Activated CD4-positive, alpha-beta memory T cell treated with anti-CD3 and anti-CD28 coated beads, Interleukin-2, amount 10 ng/mL, durations not matched to agents 7 days and 5 days (primary cell): ENCODE data around the gene GALE. TPM values are rescaled to one million over a fixed set of nuclear protein-coding genes. Genes with fewer than 3 reads are reported as not detected.
"Not testable (repeated sequence)": the region's sequence is repeated elsewhere in the genome, so short reads cannot be mapped to it uniquely, and the experiment has no call there.

Experiments
- CTCF ChIA-PET: fragments of 350-600 bp; sonication (Branson Sonifier 250); formaldehyde crosslinking; loops from one replicate; lab custom pipeline; 2021; ENCODE audit warnings: antibody characterized with exemption, inconsistent platforms; lab: Charles Lee
- POLR2A ChIA-PET: fragments of 350-600 bp; sonication (Branson Sonifier 250); formaldehyde crosslinking; loops from one replicate; lab custom pipeline; 2021; ENCODE audit warnings: antibody characterized with exemption; lab: Charles Lee
- DNase-seq: peaks from one replicate; pipeline ENCODE4 v3.0.0-alpha.2; 2020
- H3K27ac Mint-ChIP-seq: one replicate; pipeline ENCODE4 v1.8.0; 2021; ENCODE audit warnings: mild to moderate bottlenecking, mixed read lengths
- H3K27me3 Mint-ChIP-seq: one replicate; pipeline ENCODE4 v1.8.0; 2021; ENCODE audit warnings: mixed read lengths
- H3K36me3 Mint-ChIP-seq: one replicate; pipeline ENCODE4 v1.8.0; 2021; ENCODE audit warnings: low read depth, mixed read lengths
- H3K4me1 Mint-ChIP-seq: one replicate; pipeline ENCODE4 v1.8.0; 2021; ENCODE audit warnings: mixed read lengths
- H3K4me3 Mint-ChIP-seq: one replicate; pipeline ENCODE4 v1.8.0; 2021; ENCODE audit warnings: mild to moderate bottlenecking, mixed read lengths
- H3K9me3 Mint-ChIP-seq: one replicate; pipeline ENCODE4 v1.8.0; 2021; ENCODE audit warnings: mixed read lengths
- total RNA-seq, 2 experiments: library from RNA; stranded (reverse); gene quantifications; one replicate each; pipeline ENCODE4 v1.2.3, GENCODE V29; 2021

GALE gene
- total RNA-seq, 2 experiments from 2014 or later = 33.5 to 37.6 TPM

GRCh38 chr1:23806280-23806679 is 5.7 kb upstream of the GALE start:
- CTCF ChIA-PET = interaction anchor here (1.3 to 1.5 kb wide), 3 partner anchors 16 to 31 kb away, joined by 4 read pairs; no protein-coding TSS in a partner anchor
- POLR2A ChIA-PET = interaction anchor here (0.9 to 2.7 kb wide), 3 partner anchors 7 to 28 kb away, joined by 3 to 10 read pairs (median 4); partner anchors contain the start of genes HMGCL and PITHD1

DNA sequence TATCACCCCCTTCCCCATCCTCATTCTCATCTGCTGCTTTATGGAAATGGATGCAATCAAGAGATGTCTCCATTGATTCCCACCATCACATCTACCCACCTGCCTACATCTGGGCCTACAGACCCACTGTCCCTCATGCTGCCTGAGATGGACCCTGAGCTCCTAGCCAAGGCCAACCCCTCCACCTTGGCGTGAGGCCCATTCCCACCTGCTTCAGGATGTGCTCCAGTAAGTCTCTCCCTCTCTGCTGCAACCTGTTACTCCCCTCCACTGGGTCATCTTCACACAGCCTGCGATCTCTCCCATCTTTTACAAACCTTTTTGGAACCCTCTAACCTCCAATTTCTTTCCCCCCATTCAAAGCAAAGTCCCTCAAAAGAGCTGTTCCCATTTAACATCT is 4.5 kb upstream of the GALE start:
- DNase-seq = no peak
- Mint-ChIP-seq H3K4me1 (peaks cover 21% of the 10 kb centered on the region), H3K9me3 (no peaks in the 10 kb centered on the region), H3K27me3 (no peaks in the 10 kb centered on the region), H3K4me3 (no peak overlapping the region), H3K27ac (no peak overlapping the region), H3K36me3 (peaks cover 6% of the 10 kb centered on the region)
- CTCF ChIA-PET = no interaction called here
- POLR2A ChIA-PET = interaction anchor here (1.1 kb wide), 1 partner anchor 27 kb away, joined by 4 read pairs; the partner anchor contains the start of gene PITHD1

More at GRCh38 chr1:23806280-23806679, 5.7 kb upstream of the GALE start:
- Mint-ChIP-seq H3K4me3 (no peak overlapping the region), H3K27ac (no peak overlapping the region), H3K27me3 (no peaks in the 10 kb centered on the region), H3K4me1 (peaks cover 21% of the 10 kb centered on the region), H3K9me3 (no peaks in the 10 kb centered on the region), H3K36me3 (peaks cover 11% of the 10 kb centered on the region)
- no peak for DNase-seq

DNA sequence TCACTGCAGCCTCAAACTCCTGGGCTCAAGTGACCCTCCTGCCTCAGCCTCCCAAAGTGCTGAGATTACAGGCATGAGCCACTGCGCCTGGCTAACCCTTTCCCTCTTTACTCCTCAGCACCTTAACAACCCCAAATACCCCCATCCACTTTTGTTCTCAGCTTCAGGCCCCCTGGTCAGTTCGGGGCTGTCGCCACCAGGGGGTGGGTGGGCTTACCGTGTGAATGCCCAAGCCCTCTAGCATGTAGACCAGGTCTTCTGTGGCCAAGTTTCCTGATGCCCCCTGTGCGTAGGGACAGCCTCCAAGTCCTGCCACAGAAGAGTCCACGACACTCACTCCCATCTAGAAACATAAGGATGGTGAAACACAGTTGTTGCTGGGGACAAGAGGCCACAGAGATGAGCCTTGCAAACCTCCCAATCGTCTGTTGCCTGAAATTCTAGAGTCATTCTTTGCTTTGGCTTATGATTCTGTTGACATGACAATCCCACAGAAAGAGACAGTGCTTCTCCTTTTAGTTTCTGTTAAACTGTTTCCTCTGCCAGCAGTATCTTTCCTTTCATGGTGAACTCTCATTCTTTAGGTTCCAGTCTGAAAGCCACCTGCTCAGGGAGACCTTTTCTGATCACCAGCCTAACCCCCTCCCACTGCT is 3.8 kb upstream of the GALE start:
- DNase-seq = no peak
- peaks cover 21% of the 10 kb centered on the region for H3K4me1 Mint-ChIP-seq
- H3K4me3 Mint-ChIP-seq = no peak overlapping the region
- POLR2A ChIA-PET = no interaction called here
- CTCF ChIA-PET = interaction anchor here (1.6 kb wide), 1 partner anchor 21 kb away, joined by 4 read pairs; the partner anchor contains the start of gene HMGCL
- H3K9me3 Mint-ChIP-seq = no peaks in the 10 kb centered on the region
- H3K36me3 Mint-ChIP-seq = peaks cover 11% of the 10 kb centered on the region
- H3K27ac Mint-ChIP-seq = no peak overlapping the region
- no peaks in the 10 kb centered on the region for H3K27me3 Mint-ChIP-seq

DNA sequence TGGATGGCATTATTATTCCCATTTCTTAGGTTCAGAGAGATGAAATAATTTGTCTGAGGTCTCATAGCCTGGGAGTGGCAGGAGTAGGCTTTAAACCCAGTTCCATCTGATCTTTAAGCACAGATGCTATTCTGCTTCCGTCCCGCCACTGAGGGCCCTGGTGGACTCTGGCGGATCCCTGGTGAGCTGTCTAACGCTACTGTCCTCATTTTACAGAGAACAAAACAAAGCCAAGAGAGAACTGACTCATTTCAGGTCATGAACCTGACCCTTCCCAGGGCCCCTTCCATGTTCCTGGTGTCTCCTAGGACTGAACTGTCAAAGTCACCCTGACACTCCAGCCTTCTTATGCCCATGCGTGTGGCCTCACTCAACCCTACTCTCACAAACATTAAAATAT is 3.1 kb upstream of the GALE start:
- ChIA-PET CTCF (interaction anchor here (1.6 kb wide), 1 partner anchor 22 kb away, joined by 4 read pairs; the partner anchor contains the start of gene HMGCL), POLR2A (interaction anchor here (5.9 kb wide), 1 partner anchor 14 kb away, joined by 84 read pairs; the partner anchor contains the start of gene LYPLA2)
- Mint-ChIP-seq H3K36me3 (peaks cover 17% of the 10 kb centered on the region), H3K4me1 (peaks cover 27% of the 10 kb centered on the region), H3K4me3 (no peak overlapping the region), H3K27me3 (no peaks in the 10 kb centered on the region), H3K9me3 (no peaks in the 10 kb centered on the region), H3K27ac (no peak overlapping the region)
- DNase-seq = no peak

DNA sequence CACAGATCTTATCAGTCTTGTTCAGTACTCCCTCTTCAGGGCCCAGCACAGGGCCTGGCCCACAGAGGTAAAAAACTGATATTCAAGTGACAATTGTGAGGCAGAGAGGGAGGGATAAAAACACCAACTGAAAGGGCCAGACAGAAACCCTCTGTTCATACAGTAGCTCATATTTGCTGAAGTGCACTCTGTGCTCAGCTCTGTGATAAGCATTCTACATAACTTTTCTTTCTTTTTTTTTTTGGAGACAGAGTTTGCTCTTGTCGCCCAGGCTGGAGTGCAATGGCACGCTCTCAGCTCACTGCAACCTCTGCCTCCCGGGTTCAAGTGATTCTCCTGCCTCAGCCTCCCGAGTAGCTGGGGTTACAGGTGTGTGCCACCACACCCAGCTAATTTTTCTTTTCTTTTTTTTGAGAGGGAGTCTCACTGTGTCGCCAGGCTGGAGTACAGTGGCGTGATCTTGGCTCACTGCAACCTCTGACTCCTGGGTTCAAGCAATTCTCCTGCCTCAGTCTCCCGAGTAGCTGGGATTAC is 2.3 kb upstream of the GALE start:
- ChIA-PET CTCF (interaction anchor here (1.2 to 4.4 kb wide), 6 partner anchors 7 to 111 kb away, joined by 3 to 39 read pairs (median 6); partner anchors contain the start of genes HMGCL and PITHD1), POLR2A (interaction anchor here (0.8 to 5.9 kb wide), 8 partner anchors 8 to 733 kb away, joined by 3 to 84 read pairs (median 16); partner anchors contain the start of genes ELOA, HMGCL, LYPLA2 and PITHD1)
- not testable (repeated sequence) for H3K27me3 Mint-ChIP-seq, DNase-seq, H3K9me3 Mint-ChIP-seq
- Mint-ChIP-seq H3K27ac (peak overlapping the region; percentile 19), H3K36me3 (peaks cover 20% of the 10 kb centered on the region), H3K4me3 (peak overlapping the region; percentile 52), H3K4me1 (peaks cover 27% of the 10 kb centered on the region)

- Mint-ChIP-seq H3K36me3 (peaks cover 28% of the 10 kb centered on the region), H3K27ac (no peak overlapping the region), H3K9me3 (no peaks in the 10 kb centered on the region), H3K27me3 (no peaks in the 10 kb centered on the region), H3K4me3 (peak overlapping the region; percentile 96), H3K4me1 (peaks cover 22% of the 10 kb centered on the region)
- DNase-seq = no peak
- ChIA-PET POLR2A (interaction anchor here (1.1 to 5.9 kb wide), 13 partner anchors 9 to 174 kb away, joined by 4 to 84 read pairs (median 10); partner anchors contain the start of genes ELOA, HMGCL, LYPLA2 and PITHD1), CTCF (interaction anchor here (1.4 to 4.4 kb wide), 6 partner anchors 8 to 31 kb away, joined by 3 to 39 read pairs (median 8); partner anchors contain the start of gene PITHD1)
Measured at GRCh38 chr1:23801876-23802275, 1.3 kb upstream of the GALE start.

DNA sequence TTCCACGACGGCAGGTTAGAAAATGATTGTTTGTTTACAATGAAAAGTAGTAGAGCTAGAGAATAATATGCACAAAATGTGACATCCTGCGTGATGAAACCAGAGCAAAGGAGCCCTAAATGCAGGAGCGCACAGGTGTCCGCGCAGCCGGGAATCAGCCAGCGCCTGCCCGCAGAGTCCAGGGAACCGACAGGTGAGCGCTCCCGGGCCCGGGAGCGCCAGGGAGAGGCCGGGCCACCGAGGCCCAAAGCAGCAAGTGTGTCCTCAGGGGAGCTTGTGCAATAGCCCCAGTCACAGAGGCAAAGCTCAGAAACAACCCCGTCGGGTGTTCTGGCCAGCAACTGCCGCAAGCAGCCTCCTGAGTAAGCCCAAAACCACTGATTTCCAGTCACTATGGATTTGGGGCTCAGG is 789 bp upstream of the GALE start:
- Mint-ChIP-seq H3K27me3 (no peaks in the 10 kb centered on the region), H3K36me3 (peaks cover 33% of the 10 kb centered on the region), H3K27ac (peak overlapping the region; percentile 61), H3K9me3 (no peaks in the 10 kb centered on the region), H3K4me1 (peaks cover 25% of the 10 kb centered on the region), H3K4me3 (peak overlapping the region; percentile 96)
- CTCF ChIA-PET = interaction anchor here (1.3 to 4.4 kb wide), 8 partner anchors 9 to 262 kb away, joined by 3 to 39 read pairs (median 7); partner anchors contain the start of gene PITHD1
- POLR2A ChIA-PET = interaction anchor here (0.8 to 5.9 kb wide), 19 partner anchors 10 to 179 kb away, joined by 3 to 84 read pairs (median 7); partner anchors contain the start of genes ELOA, HMGCL, LYPLA2 and PITHD1
- DNase-seq = no peak

DNA sequence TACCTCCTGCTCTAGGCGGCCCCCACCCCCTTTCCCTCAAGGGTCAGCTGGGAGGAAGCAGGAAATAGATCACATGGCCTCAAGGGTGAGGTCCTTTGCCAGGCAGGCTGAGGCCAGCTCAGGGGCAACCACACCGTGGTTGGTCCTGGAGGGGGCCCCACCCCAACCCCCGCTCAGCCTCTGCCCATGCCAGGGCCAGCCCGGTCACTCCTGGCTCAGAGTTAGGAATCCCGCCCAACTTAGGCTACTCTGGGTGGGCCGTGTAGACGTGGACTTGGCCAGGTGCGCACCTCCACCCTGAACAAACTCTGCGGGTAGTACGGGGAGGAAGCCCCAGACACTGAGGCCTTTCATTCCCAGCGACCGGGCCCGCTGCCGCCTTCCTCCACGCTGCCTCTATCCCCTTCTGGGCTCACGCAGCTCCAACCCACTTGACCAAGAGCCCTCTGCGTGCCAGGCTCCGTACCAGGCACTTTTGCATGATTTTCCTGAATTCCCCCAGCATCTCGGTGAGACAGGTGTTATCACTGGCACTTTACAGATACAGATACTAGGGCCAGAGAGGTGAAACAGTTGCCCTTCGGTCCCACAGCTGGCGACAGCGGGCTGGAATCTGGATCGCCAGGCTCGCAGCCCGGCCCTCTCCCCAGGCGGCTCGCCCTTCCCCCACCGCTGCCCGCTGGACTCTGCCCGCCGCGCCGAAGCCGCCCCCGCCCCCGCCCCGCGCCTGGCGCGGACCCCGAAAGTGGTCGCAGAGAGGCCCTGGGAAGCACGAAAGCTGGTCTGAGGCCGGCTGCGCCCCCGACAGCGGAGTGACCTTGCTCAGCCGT is 769 bp downstream of the GALE start:
- H3K27ac Mint-ChIP-seq = peak overlapping the region; percentile 95
- H3K36me3 Mint-ChIP-seq = peaks cover 32% of the 10 kb centered on the region
- ChIA-PET POLR2A (interaction anchor here (0.6 to 5.9 kb wide), 12 partner anchors 8 to 271 kb away, joined by 3 to 84 read pairs (median 9); partner anchors contain the start of genes ELOA, HMGCL, LYPLA2 and PITHD1), CTCF (interaction anchor here (1.0 to 4.4 kb wide), 7 partner anchors 8 to 260 kb away, joined by 3 to 39 read pairs (median 3); no protein-coding TSS in a partner anchor)
- H3K4me1 Mint-ChIP-seq = peaks cover 27% of the 10 kb centered on the region
- H3K27me3 Mint-ChIP-seq = no peaks in the 10 kb centered on the region
- H3K4me3 Mint-ChIP-seq = peak overlapping the region; percentile 96
- no peaks in the 10 kb centered on the region for H3K9me3 Mint-ChIP-seq
- peak; percentile 68 for DNase-seq

DNA sequence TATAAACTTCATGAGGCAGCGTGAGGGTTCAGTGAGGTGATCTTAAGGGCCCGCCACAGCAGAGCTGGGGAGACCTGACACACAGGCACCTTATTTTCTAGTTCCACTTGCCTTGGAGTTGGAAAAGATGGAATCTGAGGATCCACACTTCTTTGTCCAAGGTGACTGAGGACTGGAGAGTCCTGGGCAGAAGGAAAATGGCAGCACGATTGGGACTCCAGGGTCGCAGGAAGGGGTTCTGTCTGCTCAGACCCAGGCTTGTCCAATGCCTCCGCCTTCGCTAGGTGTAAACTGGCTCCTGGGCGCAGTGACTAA is 1.3 kb downstream of the GALE start:
- ChIA-PET POLR2A (interaction anchor here (1.0 to 5.9 kb wide), 9 partner anchors 7 to 270 kb away, joined by 3 to 84 read pairs (median 12); partner anchors contain the start of genes HMGCL, LYPLA2, PITHD1 and PNRC2), CTCF (interaction anchor here (0.5 to 4.4 kb wide), 8 partner anchors 7 to 312 kb away, joined by 3 to 39 read pairs (median 4); partner anchors contain the start of gene PITHD1)
- Mint-ChIP-seq H3K4me3 (peak overlapping the region; percentile 96), H3K9me3 (no peaks in the 10 kb centered on the region), H3K4me1 (peaks cover 27% of the 10 kb centered on the region), H3K27ac (peak overlapping the region; percentile 95), H3K27me3 (no peaks in the 10 kb centered on the region), H3K36me3 (peaks cover 37% of the 10 kb centered on the region)
- DNase-seq = no peak

DNA sequence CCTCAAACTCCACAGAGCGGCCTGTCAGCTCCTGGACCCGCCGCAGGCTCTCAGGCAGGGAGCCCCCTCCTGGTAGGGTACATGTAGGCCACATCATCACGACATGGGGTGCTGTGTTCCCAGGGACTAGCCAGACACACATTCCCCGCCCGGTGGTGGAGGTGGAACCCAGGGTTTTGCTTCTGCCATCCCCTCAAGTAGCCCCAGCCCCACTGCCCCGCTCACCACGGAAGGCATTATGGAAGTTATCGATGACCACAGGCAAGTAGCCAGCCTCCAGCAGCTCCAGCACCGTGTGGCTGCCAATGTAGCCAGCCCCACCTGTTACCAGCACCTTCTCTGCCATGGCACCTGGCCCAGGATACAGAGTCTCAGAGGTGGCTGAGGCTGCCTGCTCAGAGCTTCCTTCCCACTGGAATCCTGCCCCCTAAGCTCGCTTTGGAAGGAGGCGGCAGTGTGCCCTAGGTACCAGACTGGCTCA is 1.9 kb downstream of the GALE start:
- Mint-ChIP-seq H3K27me3 (no peaks in the 10 kb centered on the region), H3K36me3 (peaks cover 38% of the 10 kb centered on the region), H3K4me3 (peak overlapping the region; percentile 96), H3K27ac (peak overlapping the region; percentile 95), H3K9me3 (no peaks in the 10 kb centered on the region), H3K4me1 (peaks cover 27% of the 10 kb centered on the region)
- ChIA-PET CTCF (interaction anchor here (0.5 to 4.4 kb wide), 8 partner anchors 12 to 312 kb away, joined by 3 to 39 read pairs (median 4); partner anchors contain the start of gene PITHD1), POLR2A (interaction anchor here (1.1 to 5.9 kb wide), 8 partner anchors 8 to 160 kb away, joined by 3 to 84 read pairs (median 20); partner anchors contain the start of genes HMGCL, LYPLA2, PITHD1 and PNRC2)
- no peak for DNase-seq
